ENCODE measurements around the gene UCK2. TPM values are rescaled to one million over a fixed set of nuclear protein-coding genes. Genes with fewer than 3 reads are reported as not detected.

UCK2 gene
- total and polyA plus RNA-seq, 11 donors = 4.5 to 53.7 (median 13.9) TPM

- WGBS, 4 donors = 92 to 97% (median 96%) methylated on average over 4 of the region's 4 CpGs
- H3K4me3 ChIP-seq = no peak overlapping the region
- intact Hi-C loops (cut with DNase I) = loop anchor here in 8 of 10 donors (5.0 to 10.0 kb wide), 7 partner anchors 55 to 82 kb away; partner anchors contain the start of gene TMCO1 (in 3 of the 8)
- no peaks in the 10 kb centered on the region for H3K9me3 ChIP-seq
- TF ChIP-seq POLR2A (IDR thresholded peaks at IDR 0.05) (no peak), CTCF (IDR thresholded peaks at IDR 0.05) (no peak)
- ATAC-seq = no peak
- no peak for DNase-seq
- no peak overlapping the region for H3K27ac ChIP-seq
- H3K36me3 ChIP-seq = no peaks in the 10 kb centered on the region
- peaks cover 0 to 28% (median 10%) of the 10 kb centered on the region in 12 donors for H3K4me1 ChIP-seq
- no peaks in the 10 kb centered on the region for H3K27me3 ChIP-seq
These were observed 2.5 kb downstream of the UCK2 start for GRCh38 chr1:165829888-165830287.

GRCh38 chr1:165831146-165831545 is 3.7 kb downstream of the UCK2 start:
- WGBS, 4 donors = 98 to 99% (median 98%) methylated on average over 3 of the region's 3 CpGs
- H3K27me3 ChIP-seq = no peaks in the 10 kb centered on the region
- DNase-seq (no peak), ATAC-seq (no peak)
- H3K4me3 ChIP-seq = no peak overlapping the region
- no peaks in the 10 kb centered on the region for H3K36me3 ChIP-seq
- H3K27ac ChIP-seq = no peak overlapping the region
- H3K9me3 ChIP-seq = no peaks in the 10 kb centered on the region
- H3K4me1 ChIP-seq = peaks cover 0 to 28% (median 10%) of the 10 kb centered on the region in 12 donors
- TF ChIP-seq POLR2A (IDR thresholded peaks at IDR 0.05) (no peak), CTCF (IDR thresholded peaks at IDR 0.05) (no peak)
- intact Hi-C loops (cut with DNase I) = no loop called here

GRCh38 chr1:165832902-165833301 is 5.5 kb downstream of the UCK2 start:
- 75 to 89% (median 77%) methylated on average over 9 of the region's 9 CpGs for WGBS, 4 donors
- Histone ChIP-seq H3K4me3 (no peak overlapping the region), H3K27me3 (no peaks in the 10 kb centered on the region), H3K9me3 (no peaks in the 10 kb centered on the region), H3K27ac (no peak overlapping the region), H3K36me3 (no peaks in the 10 kb centered on the region), H3K4me1 (peaks cover 0 to 34% (median 11%) of the 10 kb centered on the region in 12 donors)
- intact Hi-C loops (cut with DNase I) = no loop called here
- DNase-seq (no peak), ATAC-seq (no peak)
- TF ChIP-seq CTCF (IDR thresholded peaks at IDR 0.05) (no peak), POLR2A (IDR thresholded peaks at IDR 0.05) (no peak)

GRCh38 chr1:165833358-165833757 is 5.9 kb downstream of the UCK2 start:
- H3K9me3 ChIP-seq = no peaks in the 10 kb centered on the region
- no peak overlapping the region for H3K4me3 ChIP-seq
- intact Hi-C loops (cut with DNase I) = no loop called here
- peaks cover 0 to 33% (median 11%) of the 10 kb centered on the region in 12 donors for H3K4me1 ChIP-seq
- DNase-seq = no peak
- no peak overlapping the region for H3K27ac ChIP-seq
- no peak for ATAC-seq
- no peaks in the 10 kb centered on the region for H3K27me3 ChIP-seq
- WGBS, 4 donors = 77 to 89% (median 81%) methylated on average over 2 of the region's 2 CpGs
- TF ChIP-seq POLR2A (IDR thresholded peaks at IDR 0.05) (no peak), CTCF (IDR thresholded peaks at IDR 0.05) (no peak)
- H3K36me3 ChIP-seq = no peaks in the 10 kb centered on the region

Data from heart left ventricle (tissue), 16 donors.